Activated naive CD8-positive, alpha-beta T cell treated with anti-CD3 and anti-CD28 coated beads, Interleukin-2, amount 10 ng/mL, durations not matched to agents 7 days and 5 days (primary cell): ENCODE measurements around the gene BCAS3. TPM values are rescaled to one million over a fixed set of nuclear protein-coding genes. Genes with fewer than 3 reads are reported as not detected.
"Not testable (repeated sequence)": the region's sequence is repeated elsewhere in the genome, so short reads cannot be mapped to it uniquely, and the experiment has no call there.

Source experiments
- ATAC-seq: fragments of 150-1000 bp; cut with Tn5 transposase; one replicate; pipeline ENCODE4 v1.10.0; 2021; ENCODE audit warnings: low read depth, moderate library complexity
- POLR2A ChIA-PET: fragments of 350-600 bp; sonication (Branson Sonifier 250); formaldehyde crosslinking; loops from one replicate; lab custom pipeline; 2021; ENCODE audit warnings: antibody characterized with exemption; lab: Charles Lee
- DNase-seq: peaks from one replicate; pipeline ENCODE4 v3.0.0; 2021
- H3K27ac Mint-ChIP-seq: one replicate; pipeline ENCODE4 v1.8.0; 2022; ENCODE audit warnings: mild to moderate bottlenecking, mixed read lengths
- H3K27me3 Mint-ChIP-seq: one replicate; pipeline ENCODE4 v1.8.0; 2022; ENCODE audit warnings: mild to moderate bottlenecking, moderate library complexity, mixed read lengths
- H3K36me3 Mint-ChIP-seq: one replicate; pipeline ENCODE4 v1.8.0; 2021; ENCODE audit warnings: mild to moderate bottlenecking, mixed read lengths
- H3K4me1 Mint-ChIP-seq: one replicate; pipeline ENCODE4 v1.8.0; 2021; ENCODE audit warnings: mixed read lengths
- H3K4me3 Mint-ChIP-seq: one replicate; pipeline ENCODE4 v1.8.0; 2022; ENCODE audit warnings: mild to moderate bottlenecking, moderate library complexity, mixed read lengths
- H3K9me3 Mint-ChIP-seq: one replicate; pipeline ENCODE4 v1.8.0; 2021; ENCODE audit warnings: mixed read lengths
- total RNA-seq, 2 experiments: library from RNA; stranded (reverse); gene quantifications; one replicate each; pipeline ENCODE4 v1.2.3, GENCODE V29; 2021

Gene BCAS3
- total RNA-seq, 2 experiments from 2014 or later = 21.6 to 27.3 TPM

GRCh38 chr17:60960398-60961065, 282.9 kb downstream of the BCAS3 start:
- no peak overlapping the region for H3K27ac Mint-ChIP-seq
- H3K4me1 Mint-ChIP-seq = no peaks in the 10 kb centered on the region
- POLR2A ChIA-PET = no interaction called here
- H3K4me3 Mint-ChIP-seq = no peak overlapping the region
- peaks cover 2% of the 10 kb centered on the region for H3K27me3 Mint-ChIP-seq
- ATAC-seq = no peak
- H3K36me3 Mint-ChIP-seq = no peaks in the 10 kb centered on the region
- H3K9me3 Mint-ChIP-seq = peaks cover 2% of the 10 kb centered on the region
- DNase-seq = no peak

- ATAC-seq (no peak), DNase-seq (no peak)
- Mint-ChIP-seq H3K36me3 (peaks cover 4% of the 10 kb centered on the region), H3K27me3 (peaks cover 1% of the 10 kb centered on the region), H3K4me3 (no peak overlapping the region), H3K27ac (no peak overlapping the region), H3K9me3 (peaks cover 7% of the 10 kb centered on the region), H3K4me1 (no peaks in the 10 kb centered on the region)
- POLR2A ChIA-PET = no interaction called here
These were observed 286.5 kb downstream of the BCAS3 start for GRCh38 chr17:60964160-60964559.

GRCh38 chr17:60968266-60968665, 290.6 kb downstream of the BCAS3 start:
- peaks cover 4% of the 10 kb centered on the region for H3K36me3 Mint-ChIP-seq

GRCh38 chr17:60969500-60970037, 291.9 kb downstream of the BCAS3 start:
- POLR2A ChIA-PET = no interaction called here
- Mint-ChIP-seq H3K27me3 (peaks cover 1% of the 10 kb centered on the region), H3K4me3 (no peak overlapping the region), H3K4me1 (no peaks in the 10 kb centered on the region), H3K36me3 (peaks cover 4% of the 10 kb centered on the region), H3K27ac (no peak overlapping the region), H3K9me3 (peaks cover 5% of the 10 kb centered on the region)
- ATAC-seq (no peak), DNase-seq (no peak)

More at GRCh38 chr17:60968266-60968665, 290.6 kb downstream of the BCAS3 start:
- DNase-seq = no peak
- peaks cover 7% of the 10 kb centered on the region for H3K9me3 Mint-ChIP-seq
- peaks cover 1% of the 10 kb centered on the region for H3K27me3 Mint-ChIP-seq
- POLR2A ChIA-PET = no interaction called here
- no peak for ATAC-seq
- H3K27ac Mint-ChIP-seq = no peak overlapping the region
- no peaks in the 10 kb centered on the region for H3K4me1 Mint-ChIP-seq
- H3K4me3 Mint-ChIP-seq = no peak overlapping the region

DNA sequence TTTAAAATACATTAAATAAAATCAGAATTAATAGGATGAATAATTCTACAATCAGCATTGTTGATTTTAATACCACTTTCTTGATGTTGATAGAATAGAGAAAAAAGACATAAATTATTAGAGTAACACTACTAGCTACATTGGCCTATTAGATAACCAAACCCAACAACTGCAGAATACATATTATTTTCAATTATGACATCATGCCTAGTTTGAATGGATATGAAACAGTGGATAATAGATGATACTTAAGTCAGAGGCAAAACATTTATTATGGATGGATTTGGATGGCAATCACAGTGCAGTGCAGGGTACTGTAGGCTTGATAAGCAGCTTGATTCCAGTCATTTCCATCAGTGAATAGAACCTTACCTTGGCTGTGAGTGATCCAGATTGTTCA, 293.1 kb downstream of the BCAS3 start:
- Mint-ChIP-seq H3K27ac (no peak overlapping the region), H3K27me3 (peaks cover 1% of the 10 kb centered on the region), H3K36me3 (peaks cover 4% of the 10 kb centered on the region), H3K4me3 (no peak overlapping the region), H3K9me3 (peaks cover 5% of the 10 kb centered on the region), H3K4me1 (no peaks in the 10 kb centered on the region)
- no peak for ATAC-seq
- no peak for DNase-seq
- POLR2A ChIA-PET = no interaction called here

DNA sequence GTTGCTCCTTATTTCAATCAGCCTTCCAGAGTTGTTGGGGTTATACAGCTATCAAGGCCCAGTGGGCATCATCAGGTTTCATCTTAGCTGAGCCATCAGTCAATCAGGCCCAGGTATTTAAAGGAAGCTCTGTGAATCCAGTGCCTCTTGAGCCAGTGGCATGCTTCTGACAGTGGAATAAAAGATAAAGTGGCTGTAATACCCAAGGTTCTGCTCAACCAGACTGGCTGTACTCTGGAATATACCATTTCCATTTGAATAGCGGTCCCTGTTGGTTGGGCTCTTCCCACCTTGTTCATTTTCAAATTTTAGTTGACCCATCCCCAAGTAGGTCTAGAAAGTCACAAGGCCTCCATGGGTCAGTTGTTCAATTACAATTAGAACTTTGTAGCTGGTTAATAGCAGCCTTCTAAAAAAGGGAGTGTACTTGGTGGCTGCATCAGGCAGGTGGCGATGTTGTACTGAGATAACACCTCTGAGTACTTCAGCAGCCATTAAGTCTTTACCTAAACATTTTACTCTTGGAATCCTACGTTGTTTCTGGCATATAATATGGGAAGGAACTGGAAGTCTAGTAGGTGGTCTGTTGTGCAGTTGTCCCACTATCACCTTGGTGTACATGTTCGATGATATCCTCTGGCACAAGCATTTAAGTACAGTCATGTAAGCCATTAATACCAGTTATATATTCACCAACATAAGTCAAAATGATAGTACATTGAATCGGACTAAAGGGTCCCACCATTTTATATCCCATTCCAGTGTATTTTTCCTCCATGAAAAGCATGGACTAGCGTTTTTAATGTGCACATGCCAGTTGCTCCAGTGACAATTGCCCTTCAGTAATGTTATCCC, 294.1 kb downstream of the BCAS3 start:
- H3K36me3 Mint-ChIP-seq = peaks cover 4% of the 10 kb centered on the region
- H3K4me1 Mint-ChIP-seq = no peaks in the 10 kb centered on the region
- DNase-seq (peak; percentile 32), ATAC-seq (peak; percentile 52)
- no peak overlapping the region for H3K4me3 Mint-ChIP-seq
- POLR2A ChIA-PET = no interaction called here
- peaks cover 5% of the 10 kb centered on the region for H3K9me3 Mint-ChIP-seq
- no peak overlapping the region for H3K27ac Mint-ChIP-seq
- H3K27me3 Mint-ChIP-seq = peaks cover 1% of the 10 kb centered on the region

GRCh38 chr17:60976861-60977260, 299.2 kb downstream of the BCAS3 start:
- ATAC-seq, POLR2A ChIA-PET, H3K4me3 Mint-ChIP-seq, H3K4me1 Mint-ChIP-seq, H3K9me3 Mint-ChIP-seq, H3K36me3 Mint-ChIP-seq, DNase-seq, H3K27me3 Mint-ChIP-seq, H3K27ac Mint-ChIP-seq: not testable (repeated sequence)

- DNase-seq (no peak), ATAC-seq (no peak)
- POLR2A ChIA-PET = no interaction called here
- Mint-ChIP-seq H3K27ac (no peak overlapping the region), H3K36me3 (no peaks in the 10 kb centered on the region), H3K4me3 (no peak overlapping the region), H3K27me3 (peaks cover 4% of the 10 kb centered on the region), H3K4me1 (no peaks in the 10 kb centered on the region), H3K9me3 (no peaks in the 10 kb centered on the region)
These were observed 311.7 kb downstream of the BCAS3 start for GRCh38 chr17:60989379-60989778.

DNA sequence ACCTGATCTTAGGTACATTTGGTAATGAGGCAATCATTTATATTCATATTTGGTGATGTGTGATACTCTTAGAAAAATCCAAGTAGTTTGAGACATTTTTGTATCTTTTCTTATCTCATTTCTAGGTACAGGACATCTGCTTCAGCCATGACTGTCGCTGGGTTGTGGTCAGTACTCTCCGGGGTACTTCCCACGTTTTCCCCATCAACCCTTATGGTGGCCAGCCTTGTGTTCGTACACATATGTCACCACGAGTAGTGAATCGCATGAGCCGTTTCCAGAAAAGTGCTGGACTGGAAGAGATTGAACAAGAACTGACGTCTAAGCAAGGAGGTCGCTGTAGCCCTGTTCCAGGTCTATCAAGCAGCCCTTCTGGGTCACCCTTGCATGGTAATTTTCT, 312.2 kb downstream of the BCAS3 start:
- ATAC-seq = no peak
- no peaks in the 10 kb centered on the region for H3K4me1 Mint-ChIP-seq
- POLR2A ChIA-PET = no interaction called here
- peaks cover 4% of the 10 kb centered on the region for H3K27me3 Mint-ChIP-seq
- H3K36me3 Mint-ChIP-seq = no peaks in the 10 kb centered on the region
- DNase-seq = no peak
- H3K27ac Mint-ChIP-seq = no peak overlapping the region
- no peak overlapping the region for H3K4me3 Mint-ChIP-seq
- no peaks in the 10 kb centered on the region for H3K9me3 Mint-ChIP-seq

DNA sequence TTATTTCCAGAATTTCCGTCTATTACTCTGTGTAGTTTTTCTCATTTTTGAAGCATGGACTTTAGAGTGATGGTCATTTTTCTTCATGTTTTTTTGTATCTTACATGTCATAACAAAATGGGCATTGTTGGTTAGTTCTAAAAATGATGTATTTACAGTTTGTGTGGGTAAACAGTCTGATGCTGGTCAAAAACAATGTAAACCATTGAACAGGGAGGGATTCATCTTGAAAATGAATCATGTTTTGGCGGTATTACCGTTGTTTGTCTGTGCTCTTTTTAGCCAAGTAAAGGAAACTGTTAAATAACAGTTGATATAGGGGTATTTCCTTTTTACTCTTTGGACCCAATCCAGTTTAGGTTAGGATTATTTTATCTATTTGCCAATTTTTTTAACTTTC, 315.8 kb downstream of the BCAS3 start:
- POLR2A ChIA-PET = no interaction called here
- no peak for ATAC-seq
- H3K4me3 Mint-ChIP-seq = no peak overlapping the region

DNA sequence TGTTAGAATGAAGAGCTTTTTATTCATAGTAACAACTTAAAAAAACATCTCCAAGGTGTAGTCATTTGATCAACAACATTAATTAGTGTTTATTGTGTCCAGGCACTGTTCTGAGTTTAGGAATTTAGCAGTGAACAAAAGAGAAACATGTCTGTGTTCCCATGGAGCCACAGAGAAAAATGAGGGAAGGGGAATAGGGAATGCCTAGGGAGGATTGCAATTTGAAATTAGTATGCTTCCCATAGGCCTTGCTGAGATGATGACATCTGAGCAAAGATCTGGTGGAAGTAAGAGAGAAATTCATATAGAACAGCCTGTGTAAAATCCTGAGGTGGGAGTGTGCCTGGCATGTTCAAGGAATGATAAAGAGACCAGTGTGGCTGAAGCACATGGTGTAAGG, 318.0 kb downstream of the BCAS3 start:
- no peaks in the 10 kb centered on the region for H3K36me3 Mint-ChIP-seq
- no peaks in the 10 kb centered on the region for H3K9me3 Mint-ChIP-seq
- DNase-seq (no peak), ATAC-seq (no peak)
- POLR2A ChIA-PET = interaction anchor here (0.6 kb wide), 1 partner anchor 125 kb away, joined by 4 read pairs; no protein-coding TSS in a partner anchor
- no peaks in the 10 kb centered on the region for H3K4me1 Mint-ChIP-seq
- no peak overlapping the region for H3K4me3 Mint-ChIP-seq
- H3K27ac Mint-ChIP-seq = no peak overlapping the region
- H3K27me3 Mint-ChIP-seq = peaks cover 3% of the 10 kb centered on the region

More for the DNA sequence above, 315.8 kb downstream of the BCAS3 start:
- H3K36me3 Mint-ChIP-seq = no peaks in the 10 kb centered on the region
- H3K9me3 Mint-ChIP-seq = no peaks in the 10 kb centered on the region
- H3K4me1 Mint-ChIP-seq = no peaks in the 10 kb centered on the region
- no peak overlapping the region for H3K27ac Mint-ChIP-seq
- peaks cover 4% of the 10 kb centered on the region for H3K27me3 Mint-ChIP-seq
- no peak for DNase-seq

DNA sequence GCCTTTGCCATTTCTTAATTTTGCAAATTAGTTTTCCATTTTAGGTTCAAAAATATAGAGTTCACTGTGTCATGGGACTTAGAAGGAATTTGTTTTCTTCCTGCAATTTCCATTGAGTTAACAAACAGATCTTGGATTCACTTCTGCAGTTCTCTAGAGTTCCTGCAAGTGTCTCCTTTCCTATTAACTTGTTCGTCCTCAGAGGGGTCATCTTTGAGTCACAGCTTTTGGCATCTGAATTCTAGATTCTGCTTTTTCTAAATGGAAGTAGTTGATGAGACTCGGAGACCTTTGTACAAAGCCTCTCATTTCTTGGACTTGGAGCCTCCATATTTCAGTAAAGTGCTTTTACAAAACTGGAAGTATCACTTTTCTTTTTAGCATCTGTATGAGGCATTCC, 323.3 kb downstream of the BCAS3 start:
- Mint-ChIP-seq H3K27ac (no peak overlapping the region), H3K4me3 (no peak overlapping the region), H3K27me3 (peaks cover 3% of the 10 kb centered on the region), H3K36me3 (peaks cover 1% of the 10 kb centered on the region), H3K4me1 (peaks cover 6% of the 10 kb centered on the region), H3K9me3 (no peaks in the 10 kb centered on the region)
- POLR2A ChIA-PET = no interaction called here
- ATAC-seq (no peak), DNase-seq (no peak)

DNA sequence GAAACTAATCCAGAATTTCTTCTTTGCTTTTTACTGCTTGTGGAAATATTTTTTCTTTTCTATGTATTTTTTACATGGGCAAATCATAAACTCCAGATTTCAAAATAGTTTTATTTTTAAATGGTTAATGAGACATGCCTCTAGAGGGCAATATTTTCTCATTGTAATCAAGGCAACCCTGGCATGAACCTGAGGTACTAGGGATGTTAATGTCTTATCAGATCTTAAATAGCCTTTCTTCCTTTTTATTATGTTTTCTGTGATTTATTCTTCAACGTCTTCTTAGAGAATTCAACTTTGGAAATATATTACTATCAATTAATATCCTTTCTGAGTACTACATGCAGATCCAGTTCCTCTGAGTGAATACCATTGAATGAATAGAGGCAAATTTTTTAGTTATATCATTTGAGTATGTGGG, 324.7 kb downstream of the BCAS3 start:
- Mint-ChIP-seq H3K27ac (no peak overlapping the region), H3K9me3 (no peaks in the 10 kb centered on the region), H3K4me1 (peaks cover 6% of the 10 kb centered on the region), H3K27me3 (peaks cover 3% of the 10 kb centered on the region), H3K4me3 (no peak overlapping the region), H3K36me3 (peaks cover 1% of the 10 kb centered on the region)
- DNase-seq (no peak), ATAC-seq (no peak)
- POLR2A ChIA-PET = no interaction called here
